A549 (cell line): ENCODE data around the gene TMEM108.

ENCODE experiments used
- HOXA7 ChIP-seq: fragments of 250-450 bp; sonication (Bioruptor Pico); IDR thresholded peaks from 2 replicates; pipeline ENCODE4 v1.5.0; 2020; ENCODE audit warnings: mild to moderate bottlenecking, moderate library complexity
- RAD21 ChIP-seq, 2 experiments: fragments of >200 bp in 1 of 2; sonication (Bioruptor Twin) in 1 of 2; formaldehyde crosslinking in 1 of 2; IDR thresholded peaks in 1 of 2; conservative IDR thresholded peaks in 1 of 2; 2 replicates in 1 of 2; 3 replicates in 1 of 2; pipeline ENCODE4 v1.6.1; 2012 to 2018; ENCODE audit warnings: inconsistent platforms in 1 of 2
- TF ChIP-seq, protein P1 (sequence below): fragments of >200 bp; sonication (Bioruptor Twin); formaldehyde crosslinking; IDR thresholded peaks from 3 replicates; pipeline ENCODE4 v1.5.1; 2016
- TF ChIP-seq, protein P2 (sequence below): IDR thresholded peaks from 2 replicates; pipeline ENCODE4 v1.6.1; 2012
- TF ChIP-seq, protein P3 (sequence below): fragments of 150-350 bp; IDR thresholded peaks from 2 replicates; pipeline ENCODE4 v1.6.1; 2014; ENCODE audit warnings: low read depth, mild to moderate bottlenecking, low read length

DNA sequence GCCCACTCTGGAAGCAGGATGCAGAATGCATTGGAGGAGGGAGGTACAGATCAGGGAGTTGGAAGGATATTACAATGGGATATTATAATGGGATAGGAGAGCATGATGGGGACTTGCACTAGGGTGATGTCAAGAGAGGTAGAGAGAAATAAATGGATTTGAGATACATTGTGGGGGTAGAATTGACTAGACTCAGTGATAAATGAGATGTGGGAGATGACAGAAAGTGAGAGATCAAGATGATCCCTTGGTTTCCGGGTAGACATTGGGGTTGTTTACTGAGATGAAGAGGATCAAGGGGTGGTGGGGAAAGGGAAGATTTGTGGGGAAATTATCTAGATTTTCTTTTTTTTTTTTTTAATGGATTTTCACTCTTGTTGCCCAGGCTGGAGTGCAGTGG lies 404.3 kb downstream of the TMEM108 start:
- TF ChIP-seq HOXA7 = no peak
- TF ChIP-seq, protein P1, sequence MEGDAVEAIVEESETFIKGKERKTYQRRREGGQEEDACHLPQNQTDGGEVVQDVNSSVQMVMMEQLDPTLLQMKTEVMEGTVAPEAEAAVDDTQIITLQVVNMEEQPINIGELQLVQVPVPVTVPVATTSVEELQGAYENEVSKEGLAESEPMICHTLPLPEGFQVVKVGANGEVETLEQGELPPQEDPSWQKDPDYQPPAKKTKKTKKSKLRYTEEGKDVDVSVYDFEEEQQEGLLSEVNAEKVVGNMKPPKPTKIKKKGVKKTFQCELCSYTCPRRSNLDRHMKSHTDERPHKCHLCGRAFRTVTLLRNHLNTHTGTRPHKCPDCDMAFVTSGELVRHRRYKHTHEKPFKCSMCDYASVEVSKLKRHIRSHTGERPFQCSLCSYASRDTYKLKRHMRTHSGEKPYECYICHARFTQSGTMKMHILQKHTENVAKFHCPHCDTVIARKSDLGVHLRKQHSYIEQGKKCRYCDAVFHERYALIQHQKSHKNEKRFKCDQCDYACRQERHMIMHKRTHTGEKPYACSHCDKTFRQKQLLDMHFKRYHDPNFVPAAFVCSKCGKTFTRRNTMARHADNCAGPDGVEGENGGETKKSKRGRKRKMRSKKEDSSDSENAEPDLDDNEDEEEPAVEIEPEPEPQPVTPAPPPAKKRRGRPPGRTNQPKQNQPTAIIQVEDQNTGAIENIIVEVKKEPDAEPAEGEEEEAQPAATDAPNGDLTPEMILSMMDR = no peak
- TF ChIP-seq, protein P2, sequence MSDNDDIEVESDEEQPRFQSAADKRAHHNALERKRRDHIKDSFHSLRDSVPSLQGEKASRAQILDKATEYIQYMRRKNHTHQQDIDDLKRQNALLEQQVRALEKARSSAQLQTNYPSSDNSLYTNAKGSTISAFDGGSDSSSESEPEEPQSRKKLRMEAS = no peak
- TF ChIP-seq RAD21 (conservative IDR thresholded peaks at IDR 0.05 in 1 of 2, IDR thresholded peaks at IDR 0.05 in 1 of 2) = no peak
- TF ChIP-seq, protein P3, sequence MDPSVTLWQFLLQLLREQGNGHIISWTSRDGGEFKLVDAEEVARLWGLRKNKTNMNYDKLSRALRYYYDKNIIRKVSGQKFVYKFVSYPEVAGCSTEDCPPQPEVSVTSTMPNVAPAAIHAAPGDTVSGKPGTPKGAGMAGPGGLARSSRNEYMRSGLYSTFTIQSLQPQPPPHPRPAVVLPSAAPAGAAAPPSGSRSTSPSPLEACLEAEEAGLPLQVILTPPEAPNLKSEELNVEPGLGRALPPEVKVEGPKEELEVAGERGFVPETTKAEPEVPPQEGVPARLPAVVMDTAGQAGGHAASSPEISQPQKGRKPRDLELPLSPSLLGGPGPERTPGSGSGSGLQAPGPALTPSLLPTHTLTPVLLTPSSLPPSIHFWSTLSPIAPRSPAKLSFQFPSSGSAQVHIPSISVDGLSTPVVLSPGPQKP = no peak
